Left ventricle myocardium superior (tissue), 1 donor: ENCODE measurements around the gene SCYGR6. TPM values are rescaled to one million over a fixed set of nuclear protein-coding genes. Genes with fewer than 3 reads are reported as not detected.
A peak's percentile ranks its signal among the peaks of the same experiment; 100 is the strongest.
"Not testable (repeated sequence)": the region's sequence is repeated elsewhere in the genome, so short reads cannot be mapped to it uniquely, and the experiment has no call there.

Source experiments
- ATAC-seq: fragments of 200-7000 bp; cut with Tn5 transposase; one replicate; pipeline ENCODE4 v1.9.1; 2020; ENCODE audit warnings: mild to moderate bottlenecking, moderate library complexity
- DNase-seq: peaks from one replicate; pipeline ENCODE4 v3.0.0-alpha.2; 2020
- intact Hi-C: fragments of 100-400 bp; cut with micrococcal nuclease; formaldehyde crosslinking; loops from one replicate; pipeline ENCODE4 v1.11.0; 2022
- long read RNA-seq: library from polyadenylated mRNA; unstranded; transcript quantifications from one replicate; pipeline ENCODE4 v2.0.0, GENCODE V29; 2021
- total RNA-seq: library from RNA; stranded (reverse); fragmentation: NEBNext Ultra II Directional; extraction: Animal tissue kit (Norgen Biotek cat#: 25700); gene quantifications from one replicate; pipeline ENCODE4 v1.2.1, GENCODE V29; 2021
- donor health status: DM: no; HTN: yes; CAD: no; lungs with severe emphysema.

Gene SCYGR6
- total RNA-seq, result not detected
- long read RNA-seq, result 0 reads

- no peak for DNase-seq
- intact Hi-C loops, result no loop called here
Measured at GRCh38 chr2:227724394-227725039, at the start of gene SCYGR6. Gene SCYGR6 (minus strand): TSS chr2:227724757. CDS start chr2:227724757, 0 bp downstream.

DNA sequence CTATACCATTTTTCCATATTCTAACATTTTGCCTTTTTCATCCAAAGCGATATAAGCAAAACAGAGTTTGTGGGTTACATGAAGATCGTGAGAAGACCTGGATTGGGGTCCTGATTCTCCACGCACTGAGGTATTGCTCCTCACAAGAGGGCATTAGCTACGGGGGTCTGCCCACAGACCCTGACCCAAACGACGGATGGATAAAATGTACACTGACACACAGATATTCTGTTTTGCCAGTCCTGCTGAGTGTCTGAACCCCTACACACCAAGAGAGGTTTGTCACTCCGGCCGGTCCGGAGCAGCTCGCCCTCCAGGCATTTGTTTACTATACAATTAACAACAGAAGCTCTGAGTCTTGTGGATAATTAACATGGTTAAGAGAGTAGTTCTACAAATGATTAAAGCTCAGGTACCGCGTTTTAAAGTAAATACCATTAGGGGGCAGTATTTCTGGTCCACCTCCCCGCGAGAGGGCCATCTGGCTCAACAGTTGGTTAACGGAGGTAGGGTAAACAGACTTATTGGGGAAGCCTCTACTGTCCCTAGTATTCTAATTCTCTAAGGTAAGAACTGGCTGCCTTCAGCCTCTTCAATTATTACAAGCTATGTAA lies 49.6 kb upstream of the SCYGR6 start:
- DNase-seq (no peak), ATAC-seq (no peak)
- intact Hi-C loops, result no loop called here

More at GRCh38 chr2:227724394-227725039, at the start of gene SCYGR6:
- no peak for ATAC-seq

DNA sequence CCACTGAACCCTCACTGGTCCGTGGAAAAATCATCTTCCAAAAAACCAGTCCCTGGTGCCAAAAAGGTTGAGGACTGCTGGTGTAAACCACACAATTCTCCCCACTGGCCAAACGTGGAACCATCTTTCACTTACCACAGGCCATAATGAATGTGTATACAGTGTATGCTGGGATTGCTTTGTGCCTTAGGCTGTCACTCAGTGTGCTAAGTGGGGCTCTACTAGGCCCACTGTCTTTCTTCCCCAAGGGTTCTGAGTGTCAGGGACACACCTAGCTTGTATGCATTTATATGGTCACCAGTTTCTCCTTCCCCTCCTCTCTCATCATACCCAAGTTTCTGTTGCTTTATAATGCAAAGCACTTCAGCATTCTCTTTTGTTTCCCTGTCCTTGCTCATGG lies 48.4 kb upstream of the SCYGR6 start:
- intact Hi-C loops, result no loop called here
- ATAC-seq (no peak), DNase-seq (no peak)

DNA sequence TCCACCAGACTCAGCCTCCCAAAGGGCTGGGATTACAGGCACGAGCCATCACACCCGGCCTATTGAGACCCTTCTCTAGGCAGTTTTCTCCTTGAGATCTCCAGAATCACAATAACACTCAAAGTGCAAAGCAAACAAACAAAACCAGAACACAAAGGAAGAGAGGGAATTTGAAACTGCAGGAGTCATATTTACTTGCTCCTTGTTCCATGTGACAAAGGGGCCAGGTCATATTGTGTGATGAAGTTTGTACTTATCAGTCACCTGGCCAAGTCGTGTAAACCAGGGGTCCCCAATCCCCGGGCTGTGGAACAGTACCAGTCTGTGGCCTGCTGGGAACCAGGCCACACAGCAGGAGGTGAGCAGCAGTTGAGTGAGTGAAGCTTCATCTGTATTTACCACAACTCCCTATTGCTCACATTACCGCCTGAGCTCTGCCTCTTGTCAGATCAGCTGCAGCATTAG lies 47.7 kb upstream of the SCYGR6 start:
- intact Hi-C loops, result no loop called here
- DNase-seq (no peak), ATAC-seq (no peak)

DNA sequence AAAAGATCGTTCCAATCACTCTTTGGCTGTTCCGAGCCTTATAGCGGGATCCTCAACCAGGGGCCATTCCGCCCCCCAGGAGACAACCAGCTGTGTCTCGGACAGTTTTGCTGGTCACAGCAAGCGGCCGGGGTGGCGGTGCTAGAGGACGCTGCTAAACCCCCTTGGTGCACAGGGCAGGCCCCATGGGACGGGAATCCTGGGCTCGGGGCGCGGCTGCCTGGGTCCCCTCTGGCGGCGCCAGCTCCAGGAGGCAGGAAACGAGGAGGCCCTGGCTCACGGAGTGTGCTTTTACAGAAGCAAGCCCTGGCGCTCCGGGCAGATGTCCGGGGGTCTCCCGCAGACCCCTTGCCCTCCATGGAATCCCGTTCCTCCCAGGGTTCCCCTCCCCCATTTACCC lies 43.3 kb upstream of the SCYGR6 start:
- peak; percentile 33 for DNase-seq
- no peak for ATAC-seq

GRCh38 chr2:227766373-227766883 lies 41.9 kb upstream of the SCYGR6 start:
- ATAC-seq, result peak; percentile 99
- peak; percentile 83 for DNase-seq
- intact Hi-C loops, result no loop called here

More for the DNA sequence above, 43.3 kb upstream of the SCYGR6 start:
- intact Hi-C loops, result no loop called here

DNA sequence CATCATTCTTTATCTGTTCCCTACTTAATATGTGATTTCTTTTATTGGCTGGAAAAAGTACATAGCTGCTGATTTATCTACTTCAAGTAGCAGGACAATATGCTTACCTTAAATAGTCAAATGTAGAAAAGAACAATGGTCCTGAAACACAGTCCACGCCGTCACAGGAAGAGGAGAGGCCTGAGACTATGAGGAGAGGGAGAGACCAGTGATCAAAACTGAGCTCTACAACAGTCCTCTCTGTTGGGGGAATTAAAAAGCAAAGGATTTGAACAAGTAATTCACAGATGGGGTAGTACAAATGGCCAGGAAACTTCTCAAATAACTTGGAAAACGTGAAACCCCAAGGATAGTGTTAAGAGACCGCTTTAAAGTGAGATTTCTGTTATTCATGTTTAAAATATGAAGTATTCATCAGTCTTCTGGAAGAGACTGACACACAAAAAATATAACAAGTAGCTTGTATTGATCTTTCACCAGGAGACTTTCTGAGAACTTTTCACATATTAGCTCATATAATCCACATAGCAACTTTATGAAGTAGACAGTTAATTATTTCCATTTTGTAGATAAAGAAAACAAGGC lies 41.3 kb upstream of the SCYGR6 start:
- intact Hi-C loops, result no loop called here
- no peak for DNase-seq
- ATAC-seq, result peak; percentile 25

DNA sequence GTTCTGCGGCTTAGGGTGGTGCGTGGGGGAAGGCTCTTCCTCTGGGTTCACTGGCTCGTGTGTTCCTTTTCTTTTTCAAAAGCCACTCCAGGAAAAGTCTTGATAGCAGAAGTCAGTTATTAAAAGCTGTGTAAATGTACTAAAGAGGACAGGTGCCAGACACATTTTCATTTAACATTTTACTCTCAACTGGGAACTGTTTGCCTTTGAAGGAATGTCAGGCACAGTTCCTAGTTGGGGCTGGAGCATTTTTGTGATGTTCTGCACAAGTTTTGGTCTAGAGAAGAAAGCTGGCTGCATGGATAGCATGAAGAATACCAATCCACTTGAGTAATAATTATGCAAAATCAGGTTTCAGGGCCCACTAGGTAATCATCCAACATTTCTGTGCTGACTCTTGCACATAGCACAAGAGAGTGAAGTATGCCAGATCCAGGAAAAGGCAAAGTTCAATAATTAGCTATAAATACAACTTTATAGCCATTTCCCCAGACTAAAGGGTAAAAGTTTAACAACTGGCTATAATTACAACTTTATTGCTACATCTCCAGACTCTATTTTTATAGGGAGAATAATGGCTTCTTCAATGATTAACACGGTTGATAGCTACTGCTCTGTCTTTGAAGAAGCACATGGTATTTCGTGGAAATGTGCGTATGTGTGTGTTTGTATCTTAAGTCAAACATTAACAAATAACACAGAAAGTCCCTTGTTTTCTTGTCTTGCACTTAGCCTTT lies 37.4 kb upstream of the SCYGR6 start:
- ATAC-seq, result no peak
- intact Hi-C loops, result no loop called here
- DNase-seq, result no peak

- ATAC-seq (no peak), DNase-seq (no peak)
- intact Hi-C loops, result no loop called here
Measured at GRCh38 chr2:227759411-227760118, 35.0 kb upstream of the SCYGR6 start.

- intact Hi-C loops, DNase-seq, ATAC-seq: not testable (repeated sequence)
Measured at GRCh38 chr2:227756261-227756660, 31.7 kb upstream of the SCYGR6 start.

GRCh38 chr2:227748079-227748478 lies 23.5 kb upstream of the SCYGR6 start:
- DNase-seq (no peak), ATAC-seq (no peak)
- intact Hi-C loops, result no loop called here

- ATAC-seq (no peak), DNase-seq (no peak)
- intact Hi-C loops, result no loop called here
Measured at GRCh38 chr2:227745594-227745993, 21.0 kb upstream of the SCYGR6 start, which contains the start of gene SCYGR8. Gene SCYGR8 (plus strand): TSS chr2:227745894. CDS start chr2:227745894, 0 bp downstream.

DNA sequence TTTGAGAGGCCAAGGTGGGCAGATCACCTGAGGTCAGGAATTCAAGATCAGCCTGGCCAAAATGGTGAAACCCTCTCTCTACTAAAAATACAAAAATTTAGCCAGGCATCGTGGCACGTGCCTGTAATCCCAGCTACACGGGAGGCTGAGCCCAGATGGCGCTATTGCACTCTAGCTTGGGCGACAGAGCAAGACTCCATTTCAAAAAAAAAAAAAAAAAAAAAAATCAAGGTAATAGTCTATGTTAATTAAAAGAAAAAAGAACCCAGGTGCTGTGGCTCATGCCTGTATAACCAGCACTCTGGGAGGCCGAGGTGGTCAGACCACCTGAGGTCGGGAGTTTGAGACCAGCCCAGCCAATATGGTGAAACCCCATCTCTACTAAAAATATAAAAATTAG lies 16.1 kb upstream of the SCYGR6 start:
- DNase-seq, intact Hi-C loops, ATAC-seq: not testable (repeated sequence)

DNA sequence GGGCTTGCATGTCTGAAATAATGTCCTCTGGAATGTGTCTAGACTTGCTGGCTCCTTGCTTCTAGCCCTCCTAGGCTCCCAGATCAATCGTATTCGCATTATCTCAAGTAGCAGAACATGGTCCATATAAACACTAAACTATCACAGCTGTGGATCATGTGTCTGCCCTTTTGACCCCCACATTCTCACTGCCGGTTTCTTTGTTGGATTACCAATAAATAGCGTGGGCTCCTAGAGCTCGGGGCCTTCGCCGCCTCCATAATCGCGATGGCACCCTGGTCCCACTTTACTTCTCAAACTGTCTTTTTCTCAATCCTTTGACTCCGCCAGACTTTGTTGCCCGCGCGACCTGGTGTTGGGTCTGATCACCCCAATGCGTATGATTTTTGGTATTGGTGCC lies 14.8 kb upstream of the SCYGR6 start:
- ATAC-seq, result no peak
- intact Hi-C loops, result no loop called here

GRCh38 chr2:227728035-227728434 lies 3.5 kb upstream of the SCYGR6 start, which contains the start of gene SCYGR7:
Gene SCYGR7 (plus strand): TSS chr2:227728335. CDS start chr2:227728335, 0 bp downstream.
- no peak for ATAC-seq
- intact Hi-C loops, result no loop called here
- no peak for DNase-seq

More for the DNA sequence above, 14.8 kb upstream of the SCYGR6 start:
- no peak for DNase-seq

DNA sequence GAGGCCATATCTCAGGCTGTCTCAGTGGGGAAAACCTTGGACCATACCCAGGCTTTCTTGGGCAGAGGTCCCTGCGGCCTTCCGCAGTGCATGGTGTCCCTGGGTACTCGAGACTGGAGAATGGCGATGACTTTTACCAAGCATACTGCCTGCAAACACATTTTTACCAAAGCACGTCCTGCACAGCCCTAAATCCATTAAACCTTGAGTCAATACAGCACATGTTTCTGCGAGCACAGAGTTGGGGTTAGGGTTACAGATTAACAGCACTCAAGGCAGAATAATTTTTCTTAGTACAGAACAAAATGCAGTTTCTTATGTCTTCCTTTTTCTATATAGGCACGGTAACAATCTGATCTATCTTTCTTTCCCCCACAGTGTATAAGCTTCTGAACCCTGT lies 1.7 kb downstream of the SCYGR6 start:
- intact Hi-C loops, DNase-seq, ATAC-seq: not testable (repeated sequence)

DNA sequence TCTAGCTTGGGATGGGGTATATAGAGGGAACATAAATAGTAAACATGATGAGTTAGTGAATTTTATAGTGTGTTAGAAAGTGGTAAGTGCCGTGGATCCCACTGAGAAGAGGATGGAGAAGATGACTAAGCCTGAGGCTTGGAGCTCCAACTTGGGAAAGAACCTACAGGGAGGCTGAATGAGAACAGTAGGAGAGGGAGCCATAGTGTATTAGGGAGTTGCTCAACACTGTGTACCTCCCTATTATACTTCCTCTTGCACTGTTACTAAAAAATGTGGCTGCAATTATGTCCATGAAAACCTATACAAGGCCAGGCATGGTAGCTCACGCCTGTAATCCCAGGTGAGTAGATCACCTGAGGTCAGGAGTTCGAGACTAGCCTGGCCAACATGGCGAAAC lies 3.9 kb downstream of the SCYGR6 start:
- ATAC-seq (no peak), DNase-seq (no peak)
- intact Hi-C loops, result no loop called here

DNA sequence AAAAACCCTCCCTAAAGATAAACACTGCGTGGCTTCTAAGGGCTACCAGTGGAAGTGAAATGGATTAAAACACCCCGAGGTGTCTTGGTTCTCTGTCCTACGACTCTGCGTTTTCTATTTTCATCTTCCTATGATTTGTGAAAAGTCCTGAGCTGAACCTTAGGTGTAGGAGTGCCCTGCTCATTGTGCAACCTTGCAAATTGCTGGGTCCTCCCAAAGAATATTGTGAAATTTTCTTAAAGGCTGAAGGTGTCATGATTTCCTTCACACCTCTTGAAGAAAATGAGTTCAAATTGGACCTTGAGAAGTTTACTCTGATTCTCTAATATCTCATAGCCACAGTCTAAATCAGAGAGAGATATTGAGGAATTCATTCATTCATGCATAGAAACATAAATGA lies 4.9 kb downstream of the SCYGR6 start:
- DNase-seq, result no peak
- intact Hi-C loops, result no loop called here
- ATAC-seq, result no peak
